ENCODE measurements around the gene BMP2.

Gene BMP2

GRCh38 chr20:6768228-6769140 is 998 bp downstream of the BMP2 start:
- DNase-seq (ENCODE audit: low spot score) = peak; percentile 48

GRCh38 chr20:6769903-6770785 is 2.7 kb downstream of the BMP2 start:
- peak; percentile 76 for DNase-seq (ENCODE audit: low spot score)

- DNase-seq (ENCODE audit: low spot score) = no peak
Measured at GRCh38 chr20:6770786-6771100, 3.3 kb downstream of the BMP2 start.

GRCh38 chr20:6780433-6781190 is 13.1 kb downstream of the BMP2 start:
- no peak for DNase-seq (ENCODE audit: low spot score)

GRCh38 chr20:6783752-6784151 is 16.3 kb downstream of the BMP2 start:
- DNase-seq (ENCODE audit: low spot score) = no peak

- DNase-seq (ENCODE audit: low spot score) = peak; percentile 56
Measured at GRCh38 chr20:6784210-6784631, 16.7 kb downstream of the BMP2 start.

GRCh38 chr20:6784767-6785166 is 17.3 kb downstream of the BMP2 start:
- DNase-seq (ENCODE audit: low spot score) = no peak

GRCh38 chr20:6786548-6786947 is 19.1 kb downstream of the BMP2 start:
- DNase-seq (ENCODE audit: low spot score) = no peak

- no peak for DNase-seq (ENCODE audit: low spot score)
Measured at GRCh38 chr20:6792789-6793188, 25.3 kb downstream of the BMP2 start.

GRCh38 chr20:6802227-6802626 is 34.7 kb downstream of the BMP2 start:
- no peak for DNase-seq (ENCODE audit: low spot score)

- no peak for DNase-seq (ENCODE audit: low spot score)
Measured at GRCh38 chr20:6806275-6806674, 38.8 kb downstream of the BMP2 start.

- no peak for DNase-seq (ENCODE audit: low spot score)
Measured at GRCh38 chr20:6811262-6812035, 44.0 kb downstream of the BMP2 start.

GRCh38 chr20:6812530-6812929 is 45.0 kb downstream of the BMP2 start:
- no peak for DNase-seq (ENCODE audit: low spot score)

GRCh38 chr20:6814945-6815344 is 47.5 kb downstream of the BMP2 start:
- no peak for DNase-seq (ENCODE audit: low spot score)

- no peak for DNase-seq (ENCODE audit: low spot score)
Measured at GRCh38 chr20:6818033-6818808, 50.7 kb downstream of the BMP2 start.

- peak; percentile 40 for DNase-seq (ENCODE audit: low spot score)
Measured at GRCh38 chr20:6819599-6819998, 52.1 kb downstream of the BMP2 start.

- DNase-seq (ENCODE audit: low spot score) = no peak
Measured at GRCh38 chr20:6824401-6824800, 56.9 kb downstream of the BMP2 start.

- no peak for DNase-seq (ENCODE audit: low spot score)
Measured at GRCh38 chr20:6827472-6827871, 60.0 kb downstream of the BMP2 start.

- peak; percentile 79 for DNase-seq (ENCODE audit: low spot score)
Measured at GRCh38 chr20:6828794-6829423, 61.4 kb downstream of the BMP2 start.

- no peak for DNase-seq (ENCODE audit: low spot score)
Measured at GRCh38 chr20:6829510-6830116, 62.1 kb downstream of the BMP2 start.
